ENCODE results near the gene EPOP. TPM values are rescaled to one million over a fixed set of nuclear protein-coding genes. Genes with fewer than 3 reads are reported as not detected.
"Not testable (repeated sequence)": the region's sequence is repeated elsewhere in the genome, so short reads cannot be mapped to it uniquely, and the experiment has no call there.

EPOP gene
- total RNA-seq, 2 experiments from 2014 or later: 11.8 to 27.2 TPM

DNA sequence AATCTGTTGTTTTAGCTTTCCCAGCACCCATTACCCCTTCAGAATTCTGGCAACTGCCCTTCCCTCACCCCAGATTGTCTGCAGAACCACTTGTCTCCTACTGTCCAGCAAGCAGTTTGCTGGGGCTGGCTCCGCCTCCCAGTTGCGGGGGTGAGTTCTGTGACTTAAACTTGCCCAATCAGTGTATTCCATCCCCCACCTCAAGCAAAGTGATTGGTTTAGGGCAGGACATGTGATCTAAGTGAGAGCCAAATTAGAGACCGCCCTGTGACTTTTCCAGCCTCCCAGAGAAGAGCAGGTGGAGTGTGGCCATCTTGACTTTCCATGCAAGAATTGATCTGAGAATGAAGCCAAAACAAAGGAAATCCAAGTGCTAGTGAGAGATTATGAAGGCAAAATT, 46.3 kb downstream of the EPOP start:
- Histone ChIP-seq H3K9me2 (ENCODE audit: insufficient read depth, low read length) (no peaks in the 10 kb centered on the region), H3K79me2 (ENCODE audit: insufficient read depth, low read depth, low read length) (no peaks in the 10 kb centered on the region), H3K9me3 (ENCODE audit: low read length) (peaks cover 4% of the 10 kb centered on the region; the same call in 1 of the 2 replicates), H3K36me3 (ENCODE audit: insufficient read depth, low read length) (no peaks in the 10 kb centered on the region), H3K4me3 (ENCODE audit: low read depth, low read length, poor library complexity, severe bottlenecking) (no peak overlapping the region), H4K20me1 (ENCODE audit: insufficient read depth, low read length) (no peaks in the 10 kb centered on the region), H2AFZ (ENCODE audit: low read length) (no peak overlapping the region), H3K4me2 (ENCODE audit: low read length) (no peak overlapping the region), H3K4me1 (ENCODE audit: insufficient read depth, low read length, poor library complexity, severe bottlenecking) (peaks cover 12% of the 10 kb centered on the region), H3K27ac (ENCODE audit: low read depth, low read length, poor library complexity, severe bottlenecking) (no peak overlapping the region)
- no peak for TF ChIP-seq CTCF (conservative IDR thresholded peaks at IDR 0.05; ENCODE audit: low read length)
- no peak for TF ChIP-seq EZH2phosphoT487 (IDR thresholded peaks at IDR 0.05; ENCODE audit: borderline replicate concordance, low read depth, low read length)
- DNase-seq (ENCODE audit: low spot score): peak; percentile 22
- intact Hi-C loops (cut with micrococcal nuclease; ENCODE audit: unreplicated experiment): no loop called here
- POLR2A ChIA-PET: no interaction called here
- no TSS peak for BruUV-seq (replicated peaks)
- CTCF ChIA-PET (ENCODE audit: unreplicated experiment): no interaction called here

GRCh38 chr17:38627957-38628356, 46.8 kb downstream of the EPOP start:
- CTCF ChIA-PET (ENCODE audit: unreplicated experiment): interaction anchor here (0.6 kb wide), 1 partner anchor 70 kb away, joined by 3 read pairs; no protein-coding TSS in a partner anchor

DNA sequence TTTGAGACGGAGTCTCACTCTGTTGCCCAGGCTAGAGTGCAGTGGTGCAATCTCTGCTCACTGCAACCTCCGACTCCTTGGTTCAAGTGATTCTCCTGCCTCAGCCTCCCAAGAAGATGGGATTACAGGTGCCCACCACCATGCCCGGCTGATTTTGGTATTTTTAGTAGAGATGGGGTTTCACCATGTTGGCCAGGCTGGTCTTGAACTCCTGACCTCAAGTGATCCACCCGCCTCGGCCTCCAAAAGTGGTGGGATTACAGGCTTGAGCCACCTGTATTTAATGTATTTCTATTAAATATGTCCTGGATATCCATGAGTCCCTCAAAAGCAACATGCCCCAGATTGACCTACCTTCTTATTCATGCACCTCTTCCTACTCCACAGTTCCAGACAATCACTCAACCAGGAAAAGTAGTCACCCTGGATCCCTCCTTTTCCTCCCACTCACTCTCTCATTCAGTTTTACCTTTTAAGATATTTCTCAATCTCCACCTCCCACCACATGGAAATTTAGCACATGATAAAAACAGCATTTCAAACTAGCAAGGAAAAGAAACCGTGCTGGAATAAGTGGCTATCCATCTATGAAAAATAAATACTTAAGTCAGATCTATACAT, 48.0 kb downstream of the EPOP start:
- H3K4me3 ChIP-seq (ENCODE audit: low read depth, low read length, poor library complexity, severe bottlenecking); H3K36me3 ChIP-seq (ENCODE audit: insufficient read depth, low read length); H3K27ac ChIP-seq (ENCODE audit: low read depth, low read length, poor library complexity, severe bottlenecking); H3K9me2 ChIP-seq (ENCODE audit: insufficient read depth, low read length); H3K79me2 ChIP-seq (ENCODE audit: insufficient read depth, low read depth, low read length); H4K20me1 ChIP-seq (ENCODE audit: insufficient read depth, low read length); H3K9me3 ChIP-seq (ENCODE audit: low read length); POLR2A ChIA-PET; DNase-seq (ENCODE audit: low spot score); BruUV-seq (replicated peaks); intact Hi-C loops (cut with micrococcal nuclease; ENCODE audit: unreplicated experiment); H2AFZ ChIP-seq (ENCODE audit: low read length); H3K4me2 ChIP-seq (ENCODE audit: low read length): not testable (repeated sequence)
- CTCF ChIA-PET (ENCODE audit: unreplicated experiment): interaction anchor here (0.6 kb wide), 1 partner anchor 7 kb away, joined by 3 read pairs; no protein-coding TSS in a partner anchor
- H3K4me1 ChIP-seq (ENCODE audit: insufficient read depth, low read length, poor library complexity, severe bottlenecking): peaks cover 12% of the 10 kb centered on the region

More at GRCh38 chr17:38627957-38628356, 46.8 kb downstream of the EPOP start:
- Histone ChIP-seq H3K9me3 (ENCODE audit: low read length) (peaks cover 4% of the 10 kb centered on the region; the same call in 1 of the 2 replicates), H3K27ac (ENCODE audit: low read depth, low read length, poor library complexity, severe bottlenecking) (no peak overlapping the region), H3K36me3 (ENCODE audit: insufficient read depth, low read length) (no peaks in the 10 kb centered on the region), H3K9me2 (ENCODE audit: insufficient read depth, low read length) (no peaks in the 10 kb centered on the region), H3K4me2 (ENCODE audit: low read length) (no peak overlapping the region), H3K79me2 (ENCODE audit: insufficient read depth, low read depth, low read length) (no peaks in the 10 kb centered on the region), H2AFZ (ENCODE audit: low read length) (no peak overlapping the region), H3K4me1 (ENCODE audit: insufficient read depth, low read length, poor library complexity, severe bottlenecking) (peaks cover 12% of the 10 kb centered on the region), H4K20me1 (ENCODE audit: insufficient read depth, low read length) (no peaks in the 10 kb centered on the region), H3K4me3 (ENCODE audit: low read depth, low read length, poor library complexity, severe bottlenecking) (no peak overlapping the region)
- TF ChIP-seq CTCF (conservative IDR thresholded peaks at IDR 0.05; ENCODE audit: low read length) (no peak), EZH2phosphoT487 (IDR thresholded peaks at IDR 0.05; ENCODE audit: borderline replicate concordance, low read depth, low read length) (no peak)
- POLR2A ChIA-PET: no interaction called here
- intact Hi-C loops (cut with micrococcal nuclease; ENCODE audit: unreplicated experiment): no loop called here
- BruUV-seq (replicated peaks): no TSS peak
- no peak for DNase-seq (ENCODE audit: low spot score)

Data from OCI-LY7 (cell line).